Keratinocyte (primary cell): ENCODE data around the gene MICAL1. TPM values are rescaled to one million over a fixed set of nuclear protein-coding genes. Genes with fewer than 3 reads are reported as not detected.

Source experiments
- DNase-seq: peaks from one replicate; pipeline ENCODE4 v3.0.0-alpha.2; 2011; ENCODE audit warnings: low read depth, missing footprints, low spot score
- FAIRE-seq: peaks from 2 replicates; lab custom pipeline; 2011; peaks lifted over from hg19 to GRCh38; lab: Jason Lieb, UNC
- H2AFZ ChIP-seq: 2 replicates; pipeline ENCODE4 v1.6.0; 2012; ENCODE audit warnings: low read length, control low read depth, inconsistent platforms; ENCODE audit not compliant: control insufficient read depth
- H3K27ac ChIP-seq: 2 replicates; pipeline ENCODE4 v1.5.1; 2011; ENCODE audit warnings: low read length; ENCODE audit not compliant: control insufficient read depth, insufficient read depth
- H3K27me3 ChIP-seq: 3 replicates; pipeline ENCODE4 v1.6.0; 2011; ENCODE audit warnings: low read length; ENCODE audit not compliant: control insufficient read depth, insufficient read depth; ENCODE audit errors: extremely low read depth
- H3K36me3 ChIP-seq, 2 experiments: 2 replicates in 1 of 2; 3 replicates in 1 of 2; pipeline ENCODE4 v1.5.1; 2011; ENCODE audit warnings: low read length in 2 of 2, mild to moderate bottlenecking in 1 of 2; ENCODE audit not compliant: control insufficient read depth in 2 of 2, insufficient read depth in 2 of 2; ENCODE audit errors: extremely low read depth in 1 of 2
- H3K4me1 ChIP-seq: 3 replicates; pipeline ENCODE4 v1.5.1; 2011; ENCODE audit warnings: low read length; ENCODE audit not compliant: control insufficient read depth, insufficient read depth; ENCODE audit errors: extremely low read depth
- H3K4me2 ChIP-seq: 3 replicates; pipeline ENCODE4 v1.6.0; 2011; ENCODE audit warnings: low read depth, low read length; ENCODE audit not compliant: control insufficient read depth, insufficient read depth; ENCODE audit errors: extremely low read depth
- H3K4me3 ChIP-seq, 3 experiments: fragments of 200-600 bp in 1 of 3; sonication (generic) in 1 of 3; 2 replicates in 2 of 3; 3 replicates in 1 of 3; pipeline ENCODE4 v1.5.1; 2011 to 2016; ENCODE audit warnings: low read length in 3 of 3, mild to moderate bottlenecking in 3 of 3, control low read depth in 2 of 3, inconsistent platforms in 1 of 3, low read depth in 1 of 3, mixed read lengths in 1 of 3, mixed run types in 1 of 3, moderate library complexity in 1 of 3; ENCODE audit not compliant: control insufficient read depth in 2 of 3, insufficient read depth in 2 of 3; ENCODE audit errors: extremely low read depth in 1 of 3
- H3K79me2 ChIP-seq: 2 replicates; pipeline ENCODE4 v1.6.0; 2012; ENCODE audit warnings: low read length; ENCODE audit not compliant: control insufficient read depth, insufficient read depth
- H3K9ac ChIP-seq: 3 replicates; pipeline ENCODE4 v1.6.0; 2011; ENCODE audit warnings: low read length; ENCODE audit not compliant: control insufficient read depth, insufficient read depth; ENCODE audit errors: extremely low read depth
- H3K9me1 ChIP-seq: 3 replicates; pipeline ENCODE4 v1.6.0; 2011; ENCODE audit warnings: low read length; ENCODE audit not compliant: control insufficient read depth, insufficient read depth; ENCODE audit errors: extremely low read depth
- H3K9me3 ChIP-seq: 2 replicates; pipeline ENCODE4 v1.5.1; 2012; ENCODE audit warnings: low read depth, low read length; ENCODE audit not compliant: control insufficient read depth
- H4K20me1 ChIP-seq: 3 replicates; pipeline ENCODE4 v1.6.0; 2011; ENCODE audit warnings: low read length; ENCODE audit not compliant: control insufficient read depth, insufficient read depth; ENCODE audit errors: extremely low read depth
- CTCF ChIP-seq, 3 experiments: IDR thresholded peaks in 1 of 3; conservative IDR thresholded peaks in 1 of 3; optimal IDR thresholded peaks in 1 of 3; 2 replicates in 2 of 3; 3 replicates in 1 of 3; pipeline versions ENCODE3 to v1.5.1; 2011; ENCODE audit warnings: low read length in 3 of 3, mild to moderate bottlenecking in 3 of 3, moderate library complexity in 2 of 3, control low read depth in 1 of 3, inconsistent platforms in 1 of 3; ENCODE audit not compliant: insufficient read depth in 2 of 3; ENCODE audit errors: extremely low read depth in 1 of 3
- EZH2 ChIP-seq: IDR thresholded peaks from one replicate; pipeline ENCODE4 v1.6.1; 2012; ENCODE audit warnings: inconsistent platforms, mild to moderate bottlenecking, low read length, moderate library complexity
- dilution Hi-C: fragments of 300-500 bp; cut with MboI; formaldehyde crosslinking; loops from one replicate; pipeline ENCODE4 v1.7.0; 2020; ENCODE audit warnings: low sequenced_read_pairs; ENCODE audit not compliant: extremely low pct_ligation_motif_present
- polyA plus RNA-seq, 5 experiments: library from polyadenylated mRNA; depleted of rRNA in 3 of 5; stranded (reverse) in 3 of 5; stranded (forward) in 1 of 5; unstranded in 1 of 5; fragments of >200 nt; gene quantifications; 1 replicate in 1 of 5; 2 replicates in 3 of 5; 3 replicates in 1 of 5; pipeline versions ENCODE4 v1.2.1 to v1.2.3, GENCODE V29; 2011 to 2012; ENCODE audit warnings: missing spikeins in 2 of 5, low read depth in 1 of 5, low replicate concordance in 1 of 5

The MICAL1 gene
- polyA plus RNA-seq, 1 donor (not counting 4 experiments of a cell fraction or from before 2014, with no cell fraction given), result 25.6 TPM

DNA sequence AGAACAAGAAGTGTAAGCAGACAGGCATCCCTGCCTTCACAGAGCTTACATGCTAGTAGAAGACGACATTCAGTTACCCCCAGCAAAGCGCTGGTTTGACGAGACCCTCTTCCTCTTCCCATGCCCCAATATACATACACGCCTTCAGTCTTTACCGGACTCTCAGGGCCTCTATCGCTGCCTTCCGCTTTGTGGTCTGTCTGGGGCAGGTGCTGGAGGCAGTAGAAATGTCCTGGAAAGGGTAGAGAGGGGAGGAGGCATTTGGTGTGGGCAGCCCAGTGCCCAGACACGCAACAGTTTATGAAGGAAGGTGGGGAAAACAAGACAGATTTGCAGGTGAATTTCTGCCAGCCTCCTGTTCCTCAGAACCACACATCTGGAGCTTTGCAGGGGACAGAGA is 9.0 kb downstream of the MICAL1 start:
- no peak overlapping the region for H3K9ac ChIP-seq
- peaks cover 2% of the 10 kb centered on the region for H3K9me1 ChIP-seq
- DNase-seq (no peak), FAIRE-seq (no peak)
- H3K4me3 ChIP-seq, result no peak overlapping the region
- no peaks in the 10 kb centered on the region for H3K9me3 ChIP-seq
- dilution Hi-C loops, result no loop called here
- H3K4me1 ChIP-seq, result peaks cover 6% of the 10 kb centered on the region
- no peaks in the 10 kb centered on the region for H4K20me1 ChIP-seq
- H3K4me2 ChIP-seq, result no peak overlapping the region
- peaks cover 34 to 46% of the 10 kb centered on the region in 2 experiments for H3K36me3 ChIP-seq
- no peak overlapping the region for H3K27ac ChIP-seq
- no peaks in the 10 kb centered on the region for H3K79me2 ChIP-seq
- no peaks in the 10 kb centered on the region for H3K27me3 ChIP-seq
- no peak overlapping the region for H2AFZ ChIP-seq
- TF ChIP-seq CTCF (optimal IDR thresholded peaks at IDR 0.05 in 1 of 3, IDR thresholded peaks at IDR 0.05 in 1 of 3, conservative IDR thresholded peaks at IDR 0.05 in 1 of 3; ENCODE audit: extremely low read depth in 1 of 3, insufficient read depth in 2 of 3, low read length in 3 of 3) (no peak), EZH2 (no peak)

- dilution Hi-C loops, result no loop called here
- FAIRE-seq, result no peak
These were observed 9.5 kb downstream of the MICAL1 start for GRCh38 chr6:109446072-109446471.

More at GRCh38 chr6:109446072-109446471, 9.5 kb downstream of the MICAL1 start:
- DNase-seq, result no peak
- no peak overlapping the region for H3K4me2 ChIP-seq
- H3K27ac ChIP-seq, result no peak overlapping the region
- H3K79me2 ChIP-seq, result peaks cover 2% of the 10 kb centered on the region
- H2AFZ ChIP-seq, result no peak overlapping the region
- H3K4me3 ChIP-seq, result no peak overlapping the region
- H4K20me1 ChIP-seq, result no peaks in the 10 kb centered on the region
- peaks cover 31 to 46% of the 10 kb centered on the region in 2 experiments for H3K36me3 ChIP-seq
- H3K9me3 ChIP-seq, result no peaks in the 10 kb centered on the region
- H3K4me1 ChIP-seq, result peaks cover 9% of the 10 kb centered on the region
- TF ChIP-seq CTCF (optimal IDR thresholded peaks at IDR 0.05 in 1 of 3, IDR thresholded peaks at IDR 0.05 in 1 of 3, conservative IDR thresholded peaks at IDR 0.05 in 1 of 3; ENCODE audit: extremely low read depth in 1 of 3, insufficient read depth in 2 of 3, low read length in 3 of 3), result no peak
- no peak for TF ChIP-seq EZH2
- no peaks in the 10 kb centered on the region for H3K27me3 ChIP-seq
- H3K9ac ChIP-seq, result no peak overlapping the region
- peaks cover 2% of the 10 kb centered on the region for H3K9me1 ChIP-seq
